Stimulated activated naive B cell treated with anti-CD40 and anti-IgM and Interleukin-4, amounts not matched to agents 10 μg/mL and 1 μg/mL and 100 μg/mL, for 72 hours (primary cell): ENCODE data around the gene UBE2B.

Experiments used
- ATAC-seq, 2 donors: fragments of 150-1000 bp; cut with Tn5 transposase; replicated peaks; 2 replicates each; pipeline ENCODE4 v1.10.0; 2021; ENCODE audit warnings: moderate library complexity in 1 of 2
- DNase-seq: peaks from one replicate; pipeline ENCODE4 v3.0.0; 2021
- H3K27ac Mint-ChIP-seq: one replicate; pipeline ENCODE4 v1.8.0; 2022; ENCODE audit warnings: mild to moderate bottlenecking, mixed read lengths
- H3K27me3 Mint-ChIP-seq, 2 donors: one replicate each; pipeline ENCODE4 v1.8.0; 2022; ENCODE audit warnings: mixed read lengths in 2 of 2
- H3K36me3 Mint-ChIP-seq, 2 donors: one replicate each; pipeline ENCODE4 v1.8.0; 2022; ENCODE audit warnings: mixed read lengths in 2 of 2, mild to moderate bottlenecking in 1 of 2
- H3K4me1 Mint-ChIP-seq, 2 donors: one replicate each; pipeline ENCODE4 v1.8.0; 2022; ENCODE audit warnings: mixed read lengths in 2 of 2, mild to moderate bottlenecking in 1 of 2
- H3K4me3 Mint-ChIP-seq, 2 donors: one replicate each; pipeline ENCODE4 v1.8.0; 2022; ENCODE audit warnings: mild to moderate bottlenecking in 2 of 2, mixed read lengths in 2 of 2, moderate library complexity in 1 of 2
- H3K9me3 Mint-ChIP-seq, 2 donors: one replicate each; pipeline ENCODE4 v1.8.0; 2022; ENCODE audit warnings: mixed read lengths in 2 of 2, mild to moderate bottlenecking in 1 of 2

UBE2B gene

DNA sequence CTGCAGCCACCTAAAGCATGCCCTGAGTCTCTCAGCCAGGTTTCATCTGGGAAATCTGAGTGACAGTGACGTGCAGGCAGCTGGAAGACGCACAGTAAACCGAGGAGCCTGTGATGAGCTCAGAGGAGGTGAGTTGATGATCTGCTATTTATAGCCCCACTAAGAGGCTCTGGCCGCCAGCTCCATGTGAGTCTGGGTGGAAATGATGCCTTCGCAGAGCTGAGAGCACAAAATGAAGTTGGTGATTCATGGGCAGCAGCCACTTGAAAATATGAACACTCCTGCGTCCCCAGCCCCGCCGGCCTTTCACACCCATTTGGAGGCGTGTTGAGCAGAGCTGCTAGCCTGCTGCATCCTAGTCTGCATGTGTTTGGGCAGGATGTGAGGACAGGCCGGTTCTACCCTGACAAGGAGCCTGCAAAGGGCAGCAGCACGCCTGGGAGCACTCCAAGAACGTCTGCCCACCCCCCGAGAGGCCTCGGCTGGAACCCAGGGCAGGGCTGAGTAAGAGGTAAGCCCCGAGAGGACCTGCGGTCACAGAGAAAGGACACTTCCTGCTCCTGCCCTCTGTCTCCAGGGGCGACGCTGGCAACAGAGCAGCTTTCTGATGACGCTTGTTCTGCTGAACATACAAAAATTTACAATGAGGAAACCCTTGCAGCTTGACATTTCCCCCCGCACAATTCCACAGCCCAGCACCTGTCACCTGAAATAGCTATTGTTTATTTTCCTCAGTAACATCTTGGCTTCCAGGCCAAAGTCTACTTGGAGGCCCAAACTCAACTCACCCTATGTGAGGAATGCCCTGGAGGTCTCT lies 65.4 kb downstream of the UBE2B start:
- DNase-seq, result peak; percentile 85
- H3K4me1 Mint-ChIP-seq, result peaks cover 45 to 75% of the 10 kb centered on the region in 2 donors
- H3K4me3 Mint-ChIP-seq, result peak overlapping the region; percentile 71 to 72
- H3K36me3 Mint-ChIP-seq, result no peaks in the 10 kb centered on the region
- no peaks in the 10 kb centered on the region for H3K9me3 Mint-ChIP-seq
- no peaks in the 10 kb centered on the region for H3K27me3 Mint-ChIP-seq
- peak overlapping the region; percentile 100 for H3K27ac Mint-ChIP-seq
- ATAC-seq, result peak; percentile 85 to 92

DNA sequence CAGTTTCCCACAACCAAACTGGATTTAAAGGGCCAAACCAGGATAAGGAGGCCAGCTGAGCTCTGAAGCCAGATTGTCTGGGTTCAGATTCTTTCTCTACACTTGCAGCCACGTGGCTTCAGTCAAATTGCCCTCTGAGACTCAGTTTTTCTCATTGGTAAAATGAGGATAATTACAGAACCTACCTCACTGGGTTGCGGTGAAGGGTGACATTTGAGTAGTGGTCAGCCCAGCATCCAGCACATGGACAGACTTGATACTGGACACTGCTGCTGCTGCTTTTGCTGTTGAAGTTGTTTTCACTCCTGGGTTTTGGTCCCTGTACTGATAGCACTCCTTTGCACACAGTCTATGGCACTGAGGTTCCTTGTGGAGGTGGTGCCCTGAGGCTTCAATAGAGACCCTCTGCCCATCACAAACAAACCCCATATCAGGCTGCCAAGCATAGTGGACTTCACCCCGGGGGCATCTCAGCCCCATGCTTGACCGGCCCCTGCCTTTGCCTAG lies 66.0 kb downstream of the UBE2B start:
- DNase-seq, result peak; percentile 77
- Mint-ChIP-seq H3K27me3 (no peaks in the 10 kb centered on the region), H3K27ac (peak overlapping the region; percentile 100), H3K4me1 (peaks cover 45 to 75% of the 10 kb centered on the region in 2 donors), H3K9me3 (no peaks in the 10 kb centered on the region), H3K4me3 (peak overlapping the region; percentile 71 to 72), H3K36me3 (no peaks in the 10 kb centered on the region)
- peak; percentile 65 to 69 for ATAC-seq

DNA sequence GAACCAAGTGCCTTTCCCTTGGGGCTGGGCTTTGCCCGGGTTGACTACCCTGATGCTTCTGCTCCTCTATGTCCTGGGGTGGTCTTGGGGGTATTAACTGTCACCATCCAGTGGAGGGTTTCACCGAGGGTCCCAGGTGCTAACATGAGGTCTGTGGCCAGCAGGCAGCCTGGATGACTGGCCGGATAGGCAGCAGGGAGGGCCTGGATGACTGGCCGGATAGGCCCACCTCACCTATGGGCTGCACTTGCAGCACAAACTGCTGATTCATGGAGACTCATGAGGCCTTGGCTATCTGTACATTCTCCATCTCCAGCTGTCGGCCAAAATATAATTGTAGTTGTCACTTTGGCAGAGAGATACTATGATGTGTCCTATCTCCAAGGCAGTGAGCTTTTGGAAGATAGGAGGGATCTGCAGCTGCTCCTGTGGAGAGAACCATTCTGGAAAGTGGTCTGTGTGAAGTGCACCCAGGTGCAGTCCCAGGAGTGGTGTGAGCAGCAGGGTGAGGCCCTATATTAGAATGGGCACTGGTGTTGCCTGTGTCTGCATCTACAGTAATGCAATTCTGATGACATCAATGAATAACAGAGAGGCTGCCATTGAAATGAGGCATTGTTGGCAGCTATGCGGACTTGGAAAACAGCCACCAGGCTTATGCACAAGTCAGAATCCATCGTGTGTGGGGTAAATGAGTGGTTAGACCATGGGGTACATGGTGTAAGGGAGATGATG lies 66.6 kb downstream of the UBE2B start:
- Mint-ChIP-seq H3K4me1 (peaks cover 41 to 72% of the 10 kb centered on the region in 2 donors), H3K27me3 (no peaks in the 10 kb centered on the region), H3K27ac (peak overlapping the region; percentile 100), H3K4me3 (no peak overlapping the region), H3K9me3 (no peaks in the 10 kb centered on the region), H3K36me3 (no peaks in the 10 kb centered on the region)
- no peak for DNase-seq
- ATAC-seq, result no peak

DNA sequence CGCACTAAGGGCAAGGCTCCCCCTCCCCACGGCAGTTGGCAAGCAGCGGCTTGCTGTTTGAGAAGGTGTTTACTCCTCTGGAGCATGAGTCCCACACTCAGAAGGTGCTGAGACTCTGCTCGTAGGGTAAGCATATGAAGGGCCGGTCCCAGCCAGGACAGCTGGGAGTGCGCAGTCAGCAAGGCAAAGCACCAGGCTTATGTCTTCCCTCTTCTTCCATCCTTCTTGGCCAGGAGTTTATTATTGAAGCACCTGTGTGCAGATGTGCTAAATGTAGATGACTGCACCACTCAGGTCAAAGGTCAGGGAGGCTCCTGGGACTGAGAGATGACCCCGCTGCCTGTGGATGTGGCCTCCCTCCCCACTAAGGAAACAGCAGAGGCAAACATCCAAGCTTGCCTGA lies 67.4 kb downstream of the UBE2B start:
- Mint-ChIP-seq H3K27me3 (no peaks in the 10 kb centered on the region), H3K9me3 (no peaks in the 10 kb centered on the region), H3K4me3 (no peak overlapping the region), H3K36me3 (no peaks in the 10 kb centered on the region), H3K4me1 (peaks cover 45 to 74% of the 10 kb centered on the region in 2 donors), H3K27ac (peak overlapping the region; percentile 25)
- ATAC-seq (no peak), DNase-seq (no peak)

DNA sequence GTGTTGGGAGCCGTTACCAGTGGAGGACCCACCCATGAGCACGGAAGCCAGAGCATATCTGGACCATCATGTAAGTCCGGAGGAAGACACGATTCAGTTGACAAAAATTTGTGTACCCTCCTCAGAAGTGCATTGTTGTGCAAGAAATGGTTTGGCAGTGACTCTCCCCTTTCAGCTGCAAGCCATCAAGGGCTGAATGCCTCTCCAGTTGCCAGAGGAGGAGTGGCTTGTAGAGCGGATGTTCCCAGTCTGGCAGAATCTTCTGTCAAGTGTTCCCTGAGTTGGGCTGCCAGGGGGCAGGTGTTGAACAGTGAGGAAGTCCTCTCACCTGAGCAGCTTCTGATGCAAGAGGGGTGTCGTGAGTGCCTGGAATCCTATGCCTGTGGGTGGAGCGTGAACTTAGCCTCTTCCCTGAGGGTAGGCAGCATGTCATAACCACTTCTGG lies 67.9 kb downstream of the UBE2B start:
- no peak overlapping the region for H3K27ac Mint-ChIP-seq

DNA sequence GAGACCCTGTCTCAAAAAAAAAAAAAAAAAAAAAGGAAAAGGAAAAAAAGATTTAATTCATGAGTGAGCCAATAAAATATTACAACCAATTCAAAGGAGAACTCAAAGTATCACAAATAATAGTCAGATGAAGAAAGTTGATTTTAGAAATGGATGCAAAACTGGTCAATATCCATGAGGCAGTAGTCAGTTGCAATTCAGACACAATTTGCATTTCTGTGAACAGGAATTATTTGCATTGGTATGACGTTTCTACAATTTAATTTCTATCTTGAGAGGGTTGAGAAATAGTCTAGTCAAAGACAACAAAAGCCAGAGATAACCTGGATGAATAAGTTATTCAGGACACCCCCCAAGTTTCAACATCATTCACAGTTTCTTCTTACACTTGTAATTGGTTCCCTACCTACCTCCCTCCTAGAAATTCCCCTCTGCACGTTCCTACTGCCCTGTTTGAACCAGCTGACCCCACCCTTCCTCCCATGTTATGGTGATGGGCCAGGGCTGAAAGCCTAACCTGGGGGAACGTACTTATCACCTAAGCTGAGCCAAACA lies 68.9 kb downstream of the UBE2B start:
- Mint-ChIP-seq H3K9me3 (no peaks in the 10 kb centered on the region), H3K4me1 (peaks cover 47 to 73% of the 10 kb centered on the region in 2 donors), H3K4me3 (no peak overlapping the region), H3K27me3 (no peaks in the 10 kb centered on the region), H3K27ac (peak overlapping the region; percentile 57), H3K36me3 (no peaks in the 10 kb centered on the region)
- DNase-seq (no peak), ATAC-seq (no peak)

More for the DNA sequence above, 67.9 kb downstream of the UBE2B start:
- no peaks in the 10 kb centered on the region for H3K27me3 Mint-ChIP-seq
- H3K9me3 Mint-ChIP-seq, result no peaks in the 10 kb centered on the region
- DNase-seq (no peak), ATAC-seq (no peak)
- H3K4me1 Mint-ChIP-seq, result peaks cover 47 to 72% of the 10 kb centered on the region in 2 donors
- no peak overlapping the region for H3K4me3 Mint-ChIP-seq
- H3K36me3 Mint-ChIP-seq, result no peaks in the 10 kb centered on the region
